ENCODE data around the gene CYP4Z1.
"Not testable (repeated sequence)": the region's sequence is repeated elsewhere in the genome, so short reads cannot be mapped to it uniquely, and the experiment has no call there.

The CYP4Z1 gene

DNA sequence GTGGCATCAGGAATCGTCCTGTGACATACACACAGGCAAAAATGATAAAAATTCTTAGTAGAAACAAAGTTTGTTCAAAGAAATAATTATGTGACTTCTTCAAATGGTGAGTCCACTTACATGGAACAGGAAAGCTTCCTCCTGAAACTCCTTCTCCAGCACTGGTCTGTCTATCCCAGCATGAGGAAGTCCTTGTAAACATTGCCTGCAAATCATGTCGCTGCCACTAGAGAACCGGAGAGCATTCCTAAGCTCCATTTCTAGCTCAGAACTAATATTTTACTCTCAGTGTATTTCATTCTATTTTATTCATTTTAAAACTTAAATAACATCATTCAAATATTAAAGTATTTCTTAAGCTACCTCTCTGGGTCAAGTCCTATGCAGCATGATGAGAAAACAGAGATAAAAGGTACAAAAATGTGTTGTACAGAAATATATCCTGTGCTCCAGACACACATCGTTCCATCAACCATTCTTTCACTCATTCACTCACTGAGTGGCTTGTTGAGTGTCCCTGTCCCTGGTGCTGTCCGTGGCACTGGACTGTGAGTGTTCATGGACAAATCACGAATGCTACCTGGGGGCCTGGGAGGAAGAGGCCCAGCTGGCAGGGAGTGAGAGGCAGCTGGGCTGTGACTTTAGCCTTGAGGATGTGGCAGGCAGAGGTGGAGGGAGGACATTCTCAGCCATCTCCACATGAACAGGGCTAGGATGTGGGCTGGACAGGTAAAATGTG, 80.2 kb downstream of the CYP4Z1 start:
- Mint-ChIP-seq H3K4me1 (ENCODE audit: low read depth) (no peaks in the 10 kb centered on the region), H3K27me3 (ENCODE audit: low read depth) (peaks cover 8% of the 10 kb centered on the region), H3K27ac (no peak overlapping the region), H3K36me3 (ENCODE audit: low read depth) (no peaks in the 10 kb centered on the region), H3K9me3 (no peaks in the 10 kb centered on the region), H3K4me3 (no peak overlapping the region)

DNA sequence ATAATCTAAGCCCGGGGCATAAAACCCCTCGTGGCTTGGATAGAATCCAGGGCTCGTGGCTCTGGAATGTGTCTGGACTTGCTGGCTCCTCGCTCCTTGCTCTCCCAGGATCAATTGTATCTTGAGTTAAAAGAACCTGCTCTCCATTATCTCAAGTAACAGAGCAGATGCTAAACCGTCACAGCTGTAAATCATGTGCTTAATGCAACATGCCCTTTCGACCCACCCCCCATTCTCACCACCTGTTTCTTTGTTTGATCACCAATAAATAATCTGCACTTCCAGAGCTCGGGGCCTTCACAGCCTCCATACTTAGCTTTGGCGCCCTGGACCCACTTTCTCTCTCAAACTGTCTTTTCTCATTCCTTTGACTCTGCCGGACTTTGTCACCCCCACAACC, 82.1 kb downstream of the CYP4Z1 start:
- H3K36me3 Mint-ChIP-seq (ENCODE audit: low read depth); H3K4me3 Mint-ChIP-seq; H3K9me3 Mint-ChIP-seq; H3K27ac Mint-ChIP-seq; H3K4me1 Mint-ChIP-seq (ENCODE audit: low read depth): not testable (repeated sequence)
- peaks cover 11% of the 10 kb centered on the region for H3K27me3 Mint-ChIP-seq (ENCODE audit: low read depth)

DNA sequence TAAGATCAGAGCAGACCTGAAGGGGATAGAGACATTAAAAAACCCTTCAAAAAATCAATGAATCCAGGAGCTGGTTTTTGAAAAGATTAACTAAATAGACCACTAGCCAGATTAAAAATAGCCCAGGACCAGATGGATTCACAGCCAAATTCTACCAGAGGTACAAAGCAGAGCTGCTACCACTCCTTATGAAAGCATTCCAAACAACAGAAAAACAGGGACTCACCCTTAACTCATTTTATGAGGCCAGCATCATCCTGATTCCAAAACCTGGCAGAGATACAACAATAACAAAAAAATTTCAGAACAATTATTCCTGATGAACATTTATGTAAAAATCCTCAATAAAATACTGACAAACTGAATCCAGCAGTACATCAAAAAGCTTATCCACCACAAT, 89.4 kb downstream of the CYP4Z1 start:
- Mint-ChIP-seq H3K27me3 (ENCODE audit: low read depth) (peaks cover 22% of the 10 kb centered on the region), H3K9me3 (peaks cover 15% of the 10 kb centered on the region)
- not testable (repeated sequence) for H3K4me3 Mint-ChIP-seq; H3K36me3 Mint-ChIP-seq (ENCODE audit: low read depth); H3K27ac Mint-ChIP-seq; H3K4me1 Mint-ChIP-seq (ENCODE audit: low read depth)

DNA sequence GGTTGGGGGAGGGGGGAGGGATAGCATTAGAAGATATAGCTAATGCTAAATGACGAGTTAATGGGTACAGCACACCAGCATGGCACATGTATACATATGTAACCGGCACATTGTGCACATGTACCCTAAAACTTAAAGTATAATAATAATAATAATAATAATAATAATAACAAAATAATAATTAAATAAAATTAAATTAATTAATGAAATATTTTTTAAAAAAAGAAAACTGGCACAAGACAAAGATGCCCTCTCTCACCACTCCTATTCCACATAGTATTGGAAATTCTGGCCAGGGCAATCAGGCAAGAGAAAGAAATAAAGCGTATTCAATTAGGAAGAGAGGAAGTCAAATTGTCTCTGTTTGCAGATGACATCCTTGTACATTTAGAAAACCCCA, 90.9 kb downstream of the CYP4Z1 start:
- not testable (repeated sequence) for H3K4me3 Mint-ChIP-seq; H3K27ac Mint-ChIP-seq; H3K4me1 Mint-ChIP-seq (ENCODE audit: low read depth); H3K36me3 Mint-ChIP-seq (ENCODE audit: low read depth)
- peaks cover 15% of the 10 kb centered on the region for H3K9me3 Mint-ChIP-seq
- peaks cover 22% of the 10 kb centered on the region for H3K27me3 Mint-ChIP-seq (ENCODE audit: low read depth)

DNA sequence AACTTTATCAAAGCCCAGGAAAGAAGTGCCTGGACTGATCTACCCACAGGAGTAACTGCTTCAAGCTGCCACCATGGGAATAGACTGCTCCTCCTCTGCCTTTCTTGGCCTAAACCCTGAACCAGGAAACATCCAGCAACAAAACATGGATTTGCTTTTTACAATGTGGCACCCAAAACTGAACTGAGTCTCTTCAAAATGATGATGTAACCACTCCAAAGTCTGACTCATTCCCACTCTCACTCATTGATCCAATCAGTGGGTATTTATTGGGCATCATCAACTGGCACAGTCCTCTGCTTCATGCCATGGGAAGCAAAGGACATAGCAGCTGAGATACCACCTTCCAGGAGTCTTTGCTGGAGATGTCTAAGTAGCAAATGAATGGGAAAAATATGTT, 93.7 kb downstream of the CYP4Z1 start:
- no peaks in the 10 kb centered on the region for H3K36me3 Mint-ChIP-seq (ENCODE audit: low read depth)
- H3K27me3 Mint-ChIP-seq (ENCODE audit: low read depth), result peaks cover 18% of the 10 kb centered on the region
- H3K4me1 Mint-ChIP-seq (ENCODE audit: low read depth), result no peaks in the 10 kb centered on the region
- no peak overlapping the region for H3K4me3 Mint-ChIP-seq
- H3K27ac Mint-ChIP-seq, result no peak overlapping the region
- peaks cover 8% of the 10 kb centered on the region for H3K9me3 Mint-ChIP-seq

DNA sequence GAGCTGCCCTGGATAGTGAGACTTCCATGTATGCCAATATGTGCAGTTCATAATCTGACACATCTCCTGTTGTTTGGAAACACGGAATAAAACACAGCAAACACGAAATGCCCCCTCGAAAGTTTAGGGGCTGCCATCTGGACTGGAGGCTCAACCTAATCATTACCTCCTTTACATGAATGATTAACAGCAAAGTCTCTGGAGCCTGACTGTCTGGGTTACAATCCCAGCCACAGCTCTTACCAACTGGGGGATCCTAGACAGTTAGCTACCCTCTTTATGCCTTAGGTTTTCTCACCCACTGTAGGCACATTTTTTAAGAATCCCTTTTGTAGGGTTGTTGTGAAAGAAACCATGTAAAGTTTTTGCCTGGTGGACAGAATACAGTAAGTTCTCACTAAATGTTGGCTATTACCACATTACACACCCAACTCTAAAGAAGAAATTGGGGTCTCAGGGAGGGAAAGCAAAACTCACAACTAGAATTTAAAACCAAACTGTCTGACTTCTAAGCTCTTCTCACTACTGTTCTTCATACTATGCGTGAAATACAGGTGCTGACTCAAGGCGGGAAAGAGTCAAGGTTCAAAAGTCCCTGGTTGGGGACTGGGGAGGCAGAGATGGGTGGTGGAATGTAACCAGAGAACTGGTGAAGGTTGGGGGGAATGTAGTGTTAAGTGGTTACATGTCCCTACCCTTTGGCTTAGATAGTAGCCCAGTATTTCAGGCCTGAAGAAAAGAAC, 94.4 kb downstream of the CYP4Z1 start:
- no peaks in the 10 kb centered on the region for H3K4me1 Mint-ChIP-seq (ENCODE audit: low read depth)
- peaks cover under 1% of the 10 kb centered on the region for H3K9me3 Mint-ChIP-seq
- H3K27me3 Mint-ChIP-seq (ENCODE audit: low read depth), result peaks cover 11% of the 10 kb centered on the region
- no peaks in the 10 kb centered on the region for H3K36me3 Mint-ChIP-seq (ENCODE audit: low read depth)
- H3K27ac Mint-ChIP-seq, result no peak overlapping the region
- H3K4me3 Mint-ChIP-seq, result no peak overlapping the region

DNA sequence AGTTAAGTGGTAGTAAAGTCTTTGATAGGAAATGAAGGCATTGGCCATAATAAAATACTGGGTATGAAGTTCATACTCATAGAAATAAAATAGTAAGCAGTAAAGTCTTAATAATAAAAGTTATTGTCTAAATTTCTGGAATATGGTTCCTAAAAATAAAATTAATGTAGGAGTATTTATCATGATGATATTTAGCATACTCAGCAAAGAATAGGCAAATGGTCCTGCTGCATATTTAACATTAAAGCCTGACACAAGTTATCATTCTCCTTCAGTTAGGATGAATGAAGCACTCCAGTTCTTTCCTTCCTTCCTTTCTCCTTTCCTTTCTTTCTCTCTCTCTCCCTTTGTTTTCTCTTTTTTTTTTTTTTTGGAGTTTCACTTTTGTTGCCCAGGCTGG, 97.5 kb downstream of the CYP4Z1 start:
- Mint-ChIP-seq H3K27me3 (ENCODE audit: low read depth) (peaks cover 20% of the 10 kb centered on the region), H3K36me3 (ENCODE audit: low read depth) (no peaks in the 10 kb centered on the region), H3K4me1 (ENCODE audit: low read depth) (no peaks in the 10 kb centered on the region)

More for the DNA sequence above, 97.5 kb downstream of the CYP4Z1 start:
- H3K4me3 Mint-ChIP-seq, result no peak overlapping the region
- no peak overlapping the region for H3K27ac Mint-ChIP-seq
- H3K9me3 Mint-ChIP-seq, result no peaks in the 10 kb centered on the region
